HL-60 (cell line): ENCODE data around the gene DLK2.
"Not testable (repeated sequence)": the region's sequence is repeated elsewhere in the genome, so short reads cannot be mapped to it uniquely, and the experiment has no call there.

Source experiments
- POLR2AphosphoS5 ChIP-seq: IDR thresholded peaks from 2 replicates; pipeline ENCODE4 v1.6.1; 2012; ENCODE audit warnings: low read depth
- SPI1 ChIP-seq: IDR thresholded peaks from 2 replicates; pipeline ENCODE4 v1.6.1; 2012; ENCODE audit warnings: low read depth, mild to moderate bottlenecking, borderline replicate concordance
- TF ChIP-seq, protein P1 (sequence below): IDR thresholded peaks from one replicate; pipeline ENCODE4 v1.5.1; 2011; ENCODE audit warnings: low read length, control low read depth, inconsistent platforms; ENCODE audit not compliant: insufficient read depth
- TF ChIP-seq, protein P2 (sequence below): IDR thresholded peaks from 2 replicates; pipeline ENCODE4 v1.6.1; 2012; ENCODE audit warnings: low read depth; ENCODE audit not compliant: insufficient replicate concordance

DNA sequence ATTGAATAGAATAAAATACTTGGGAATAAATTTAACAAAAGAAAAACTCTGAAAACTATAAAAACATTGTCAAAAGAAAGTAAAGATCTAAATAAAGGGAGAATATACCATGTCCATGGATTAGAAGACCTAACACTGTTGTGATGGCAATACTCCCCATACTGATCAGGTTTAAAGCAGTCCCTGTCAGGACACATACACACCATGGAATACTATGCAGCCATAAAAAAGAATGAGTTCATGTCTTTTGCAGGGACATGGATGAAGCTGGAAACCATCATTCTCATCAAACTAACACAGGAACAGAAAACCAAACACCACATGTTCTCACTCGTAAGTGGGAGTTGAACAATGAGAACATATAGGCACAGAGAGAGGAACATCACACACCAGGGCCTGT, 44.6 kb downstream of the DLK2 start:
- TF ChIP-seq, protein P1, sequence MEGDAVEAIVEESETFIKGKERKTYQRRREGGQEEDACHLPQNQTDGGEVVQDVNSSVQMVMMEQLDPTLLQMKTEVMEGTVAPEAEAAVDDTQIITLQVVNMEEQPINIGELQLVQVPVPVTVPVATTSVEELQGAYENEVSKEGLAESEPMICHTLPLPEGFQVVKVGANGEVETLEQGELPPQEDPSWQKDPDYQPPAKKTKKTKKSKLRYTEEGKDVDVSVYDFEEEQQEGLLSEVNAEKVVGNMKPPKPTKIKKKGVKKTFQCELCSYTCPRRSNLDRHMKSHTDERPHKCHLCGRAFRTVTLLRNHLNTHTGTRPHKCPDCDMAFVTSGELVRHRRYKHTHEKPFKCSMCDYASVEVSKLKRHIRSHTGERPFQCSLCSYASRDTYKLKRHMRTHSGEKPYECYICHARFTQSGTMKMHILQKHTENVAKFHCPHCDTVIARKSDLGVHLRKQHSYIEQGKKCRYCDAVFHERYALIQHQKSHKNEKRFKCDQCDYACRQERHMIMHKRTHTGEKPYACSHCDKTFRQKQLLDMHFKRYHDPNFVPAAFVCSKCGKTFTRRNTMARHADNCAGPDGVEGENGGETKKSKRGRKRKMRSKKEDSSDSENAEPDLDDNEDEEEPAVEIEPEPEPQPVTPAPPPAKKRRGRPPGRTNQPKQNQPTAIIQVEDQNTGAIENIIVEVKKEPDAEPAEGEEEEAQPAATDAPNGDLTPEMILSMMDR, result not testable (repeated sequence)
- not testable (repeated sequence) for TF ChIP-seq POLR2AphosphoS5, SPI1
- TF ChIP-seq, protein P2, sequence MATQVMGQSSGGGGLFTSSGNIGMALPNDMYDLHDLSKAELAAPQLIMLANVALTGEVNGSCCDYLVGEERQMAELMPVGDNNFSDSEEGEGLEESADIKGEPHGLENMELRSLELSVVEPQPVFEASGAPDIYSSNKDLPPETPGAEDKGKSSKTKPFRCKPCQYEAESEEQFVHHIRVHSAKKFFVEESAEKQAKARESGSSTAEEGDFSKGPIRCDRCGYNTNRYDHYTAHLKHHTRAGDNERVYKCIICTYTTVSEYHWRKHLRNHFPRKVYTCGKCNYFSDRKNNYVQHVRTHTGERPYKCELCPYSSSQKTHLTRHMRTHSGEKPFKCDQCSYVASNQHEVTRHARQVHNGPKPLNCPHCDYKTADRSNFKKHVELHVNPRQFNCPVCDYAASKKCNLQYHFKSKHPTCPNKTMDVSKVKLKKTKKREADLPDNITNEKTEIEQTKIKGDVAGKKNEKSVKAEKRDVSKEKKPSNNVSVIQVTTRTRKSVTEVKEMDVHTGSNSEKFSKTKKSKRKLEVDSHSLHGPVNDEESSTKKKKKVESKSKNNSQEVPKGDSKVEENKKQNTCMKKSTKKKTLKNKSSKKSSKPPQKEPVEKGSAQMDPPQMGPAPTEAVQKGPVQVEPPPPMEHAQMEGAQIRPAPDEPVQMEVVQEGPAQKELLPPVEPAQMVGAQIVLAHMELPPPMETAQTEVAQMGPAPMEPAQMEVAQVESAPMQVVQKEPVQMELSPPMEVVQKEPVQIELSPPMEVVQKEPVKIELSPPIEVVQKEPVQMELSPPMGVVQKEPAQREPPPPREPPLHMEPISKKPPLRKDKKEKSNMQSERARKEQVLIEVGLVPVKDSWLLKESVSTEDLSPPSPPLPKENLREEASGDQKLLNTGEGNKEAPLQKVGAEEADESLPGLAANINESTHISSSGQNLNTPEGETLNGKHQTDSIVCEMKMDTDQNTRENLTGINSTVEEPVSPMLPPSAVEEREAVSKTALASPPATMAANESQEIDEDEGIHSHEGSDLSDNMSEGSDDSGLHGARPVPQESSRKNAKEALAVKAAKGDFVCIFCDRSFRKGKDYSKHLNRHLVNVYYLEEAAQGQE, result not testable (repeated sequence)
